Measurements from ENCODE around the gene SHOC1. TPM values are rescaled to one million over a fixed set of nuclear protein-coding genes. Genes with fewer than 3 reads are reported as not detected.
"Not testable (repeated sequence)": the region's sequence is repeated elsewhere in the genome, so short reads cannot be mapped to it uniquely, and the experiment has no call there.

The SHOC1 gene
- total RNA-seq, 2 experiments from 2014 or later = not detected

DNA sequence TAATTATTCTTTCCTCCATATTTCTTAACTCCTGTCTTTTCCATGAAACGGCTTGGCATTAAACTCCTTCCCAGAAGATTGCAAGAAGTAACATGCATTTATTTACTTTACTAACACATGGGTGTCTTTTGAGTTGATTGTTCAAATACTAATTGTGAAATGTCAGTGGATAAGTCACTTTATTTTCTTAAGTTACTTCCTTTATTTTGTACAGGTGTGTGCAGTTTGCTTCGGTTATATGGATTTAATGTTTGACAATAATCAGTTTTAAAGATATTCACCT lies 761 bp upstream of the SHOC1 start:
- no peak for DNase-seq (ENCODE audit: low spot score)
- Histone ChIP-seq H3K4me1 (ENCODE audit: insufficient read depth, low read length, poor library complexity, severe bottlenecking) (no peaks in the 10 kb centered on the region), H3K9me2 (ENCODE audit: insufficient read depth, low read length) (no peaks in the 10 kb centered on the region), H3K4me3 (ENCODE audit: low read depth, low read length, poor library complexity, severe bottlenecking) (no peak overlapping the region), H3K9me3 (ENCODE audit: low read length) (no peaks in the 10 kb centered on the region), H2AFZ (ENCODE audit: low read length) (no peak overlapping the region), H3K79me2 (ENCODE audit: insufficient read depth, low read depth, low read length) (no peaks in the 10 kb centered on the region), H4K20me1 (ENCODE audit: insufficient read depth, low read length) (no peaks in the 10 kb centered on the region), H3K4me2 (ENCODE audit: low read length) (no peak overlapping the region), H3K27ac (ENCODE audit: low read depth, low read length, poor library complexity, severe bottlenecking) (no peak overlapping the region), H3K36me3 (ENCODE audit: insufficient read depth, low read length) (no peaks in the 10 kb centered on the region)
- TF ChIP-seq, protein P1, sequence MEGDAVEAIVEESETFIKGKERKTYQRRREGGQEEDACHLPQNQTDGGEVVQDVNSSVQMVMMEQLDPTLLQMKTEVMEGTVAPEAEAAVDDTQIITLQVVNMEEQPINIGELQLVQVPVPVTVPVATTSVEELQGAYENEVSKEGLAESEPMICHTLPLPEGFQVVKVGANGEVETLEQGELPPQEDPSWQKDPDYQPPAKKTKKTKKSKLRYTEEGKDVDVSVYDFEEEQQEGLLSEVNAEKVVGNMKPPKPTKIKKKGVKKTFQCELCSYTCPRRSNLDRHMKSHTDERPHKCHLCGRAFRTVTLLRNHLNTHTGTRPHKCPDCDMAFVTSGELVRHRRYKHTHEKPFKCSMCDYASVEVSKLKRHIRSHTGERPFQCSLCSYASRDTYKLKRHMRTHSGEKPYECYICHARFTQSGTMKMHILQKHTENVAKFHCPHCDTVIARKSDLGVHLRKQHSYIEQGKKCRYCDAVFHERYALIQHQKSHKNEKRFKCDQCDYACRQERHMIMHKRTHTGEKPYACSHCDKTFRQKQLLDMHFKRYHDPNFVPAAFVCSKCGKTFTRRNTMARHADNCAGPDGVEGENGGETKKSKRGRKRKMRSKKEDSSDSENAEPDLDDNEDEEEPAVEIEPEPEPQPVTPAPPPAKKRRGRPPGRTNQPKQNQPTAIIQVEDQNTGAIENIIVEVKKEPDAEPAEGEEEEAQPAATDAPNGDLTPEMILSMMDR (conservative IDR thresholded peaks at IDR 0.05; ENCODE audit: low read length) = no peak
- TF ChIP-seq EZH2phosphoT487 (IDR thresholded peaks at IDR 0.05; ENCODE audit: borderline replicate concordance, low read depth, low read length) = no peak
- no TSS peak for BruUV-seq (replicated peaks)
- ChIA-PET POLR2A (no interaction called here), CTCF (ENCODE audit: unreplicated experiment) (no interaction called here)
- intact Hi-C loops (cut with micrococcal nuclease; ENCODE audit: unreplicated experiment) = no loop called here

DNA sequence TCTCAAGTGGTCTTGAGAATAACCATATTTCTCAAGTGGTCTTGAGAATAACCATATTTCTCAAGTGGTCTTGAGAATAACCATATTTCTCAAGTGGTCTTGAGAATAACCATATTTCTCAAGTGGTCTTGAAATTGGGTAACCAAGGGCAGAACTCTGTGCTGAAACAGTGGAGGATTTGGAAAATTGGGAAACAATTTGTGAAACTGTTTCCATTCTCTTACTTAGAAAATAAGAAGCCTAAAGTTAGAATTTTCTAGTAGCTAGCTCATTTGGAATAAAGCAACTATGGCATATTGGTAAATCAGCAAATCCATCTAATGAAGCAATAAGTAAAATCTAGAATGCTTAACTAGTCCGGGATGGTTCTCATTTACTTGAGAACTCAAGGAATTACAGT lies 2.9 kb downstream of the SHOC1 start:
- CTCF ChIA-PET (ENCODE audit: unreplicated experiment); H3K9me2 ChIP-seq (ENCODE audit: insufficient read depth, low read length); DNase-seq (ENCODE audit: low spot score); H3K4me1 ChIP-seq (ENCODE audit: insufficient read depth, low read length, poor library complexity, severe bottlenecking); H3K36me3 ChIP-seq (ENCODE audit: insufficient read depth, low read length); H3K4me3 ChIP-seq (ENCODE audit: low read depth, low read length, poor library complexity, severe bottlenecking); intact Hi-C loops (cut with micrococcal nuclease; ENCODE audit: unreplicated experiment); H3K4me2 ChIP-seq (ENCODE audit: low read length); H3K9me3 ChIP-seq (ENCODE audit: low read length); BruUV-seq (replicated peaks); H3K27ac ChIP-seq (ENCODE audit: low read depth, low read length, poor library complexity, severe bottlenecking); H4K20me1 ChIP-seq (ENCODE audit: insufficient read depth, low read length); H3K79me2 ChIP-seq (ENCODE audit: insufficient read depth, low read depth, low read length); H2AFZ ChIP-seq (ENCODE audit: low read length): not testable (repeated sequence)
- POLR2A ChIA-PET = interaction anchor here (0.6 kb wide), 1 partner anchor 38 kb away, joined by 3 read pairs; no protein-coding TSS in a partner anchor

DNA sequence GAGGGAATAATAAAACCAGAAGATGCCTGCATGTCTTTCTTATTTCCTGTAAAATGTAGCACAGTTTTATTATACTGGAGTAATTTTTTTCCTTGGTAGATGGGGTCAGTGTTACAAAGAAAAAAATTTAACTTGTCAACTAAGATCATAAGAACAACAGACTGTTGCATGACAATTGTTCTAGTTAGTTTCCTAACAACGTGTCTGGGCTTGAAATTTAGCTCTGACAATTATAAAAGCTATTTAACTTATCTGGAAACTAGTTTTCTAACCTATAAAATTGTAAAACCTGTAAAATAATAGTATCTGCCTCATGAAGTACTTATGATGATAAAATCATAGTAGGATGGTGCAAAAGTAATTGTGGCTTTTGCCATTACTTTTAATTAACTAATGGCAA lies 4.9 kb downstream of the SHOC1 start:
- intact Hi-C loops (cut with micrococcal nuclease; ENCODE audit: unreplicated experiment) = no loop called here
- Histone ChIP-seq H3K4me1 (ENCODE audit: insufficient read depth, low read length, poor library complexity, severe bottlenecking) (no peaks in the 10 kb centered on the region), H3K9me3 (ENCODE audit: low read length) (no peaks in the 10 kb centered on the region), H3K27ac (ENCODE audit: low read depth, low read length, poor library complexity, severe bottlenecking) (no peak overlapping the region), H2AFZ (ENCODE audit: low read length) (no peak overlapping the region), H4K20me1 (ENCODE audit: insufficient read depth, low read length) (no peaks in the 10 kb centered on the region), H3K4me2 (ENCODE audit: low read length) (no peak overlapping the region), H3K4me3 (ENCODE audit: low read depth, low read length, poor library complexity, severe bottlenecking) (no peak overlapping the region), H3K79me2 (ENCODE audit: insufficient read depth, low read depth, low read length) (no peaks in the 10 kb centered on the region), H3K9me2 (ENCODE audit: insufficient read depth, low read length) (no peaks in the 10 kb centered on the region), H3K36me3 (ENCODE audit: insufficient read depth, low read length) (no peaks in the 10 kb centered on the region)
- no TSS peak for BruUV-seq (replicated peaks)
- POLR2A ChIA-PET = no interaction called here
- CTCF ChIA-PET (ENCODE audit: unreplicated experiment) = no interaction called here
- TF ChIP-seq EZH2phosphoT487 (IDR thresholded peaks at IDR 0.05; ENCODE audit: borderline replicate concordance, low read depth, low read length) = no peak
- TF ChIP-seq, protein P1 (conservative IDR thresholded peaks at IDR 0.05; ENCODE audit: low read length) = no peak
- no peak for DNase-seq (ENCODE audit: low spot score)

All from OCI-LY7 (cell line).